H9 (cell line): ENCODE results near the gene SORCS2. TPM values are rescaled to one million over a fixed set of nuclear protein-coding genes. Genes with fewer than 3 reads are reported as not detected.

ENCODE experiments used
- DNase-seq: peaks from one replicate; pipeline ENCODE4 v3.0.0-alpha.2; 2017
- H2AFZ ChIP-seq: one replicate; pipeline ENCODE4 v1.6.1; 2013; ENCODE audit warnings: mild to moderate bottlenecking, low read length, control low read depth, moderate library complexity
- H2AK5ac ChIP-seq: 2 replicates; pipeline ENCODE4 v1.6.1; 2013; ENCODE audit warnings: low read length, control low read depth, mixed read lengths; ENCODE audit not compliant: insufficient read length
- H2BK120ac ChIP-seq: one replicate; pipeline ENCODE4 v1.6.1; 2013; ENCODE audit warnings: low read depth, mild to moderate bottlenecking, low read length, control low read depth, inconsistent platforms; ENCODE audit not compliant: poor library complexity, severe bottlenecking
- H2BK12ac ChIP-seq: 2 replicates; pipeline ENCODE4 v1.6.1; 2013; ENCODE audit warnings: low read length, control low read depth, mixed read lengths, low read depth; ENCODE audit not compliant: insufficient read length
- H2BK15ac ChIP-seq: 2 replicates; pipeline ENCODE4 v1.6.1; 2013; ENCODE audit warnings: low read depth, low read length, control low read depth
- H2BK20ac ChIP-seq: one replicate; pipeline ENCODE4 v1.6.1; 2013; ENCODE audit warnings: low read depth, mild to moderate bottlenecking, low read length, control low read depth, inconsistent platforms; ENCODE audit not compliant: poor library complexity, severe bottlenecking
- H2BK5ac ChIP-seq: 2 replicates; pipeline ENCODE4 v1.6.1; 2013; ENCODE audit warnings: low read length, control low read depth, mixed read lengths; ENCODE audit not compliant: insufficient read length
- H3K14ac ChIP-seq: 2 replicates; pipeline ENCODE4 v1.6.1; 2013; ENCODE audit warnings: low read length, control low read depth; ENCODE audit not compliant: insufficient read depth
- H3K18ac ChIP-seq: 2 replicates; pipeline ENCODE4 v1.6.1; 2013; ENCODE audit warnings: low read depth, mild to moderate bottlenecking, mixed read lengths, low read length, control low read depth; ENCODE audit not compliant: insufficient read length
- H3K23ac ChIP-seq: 2 replicates; pipeline ENCODE4 v1.6.1; 2013; ENCODE audit warnings: low read length, control low read depth, mixed read lengths, low read depth; ENCODE audit not compliant: insufficient read length
- H3K23me2 ChIP-seq: 2 replicates; pipeline ENCODE4 v1.6.1; 2013; ENCODE audit warnings: low read depth, mild to moderate bottlenecking, mixed read lengths, low read length, control low read depth; ENCODE audit not compliant: insufficient read length, poor library complexity, severe bottlenecking
- H3K27ac ChIP-seq: 2 replicates; pipeline ENCODE4 v1.5.1; 2013; ENCODE audit warnings: low read length, control low read depth, mixed read lengths, low read depth; ENCODE audit not compliant: insufficient read length
- H3K27me3 ChIP-seq: 2 replicates; pipeline ENCODE4 v1.6.1; 2013; ENCODE audit warnings: low read length, control low read depth, inconsistent platforms; ENCODE audit not compliant: insufficient read depth
- H3K4ac ChIP-seq: 2 replicates; pipeline ENCODE4 v1.6.1; 2013; ENCODE audit warnings: low read depth, mild to moderate bottlenecking, control low read depth, inconsistent platforms, low read length, moderate library complexity
- H3K4me1 ChIP-seq: 2 replicates; pipeline ENCODE4 v1.6.1; 2013; ENCODE audit warnings: low read length, control low read depth, inconsistent platforms; ENCODE audit not compliant: insufficient read depth
- H3K4me2 ChIP-seq: 2 replicates; pipeline ENCODE4 v1.6.1; 2013; ENCODE audit warnings: low read length, control low read depth, mixed read lengths; ENCODE audit not compliant: insufficient read length, insufficient read depth
- H3K56ac ChIP-seq: 2 replicates; pipeline ENCODE4 v1.6.1; 2013; ENCODE audit warnings: low read depth, mild to moderate bottlenecking, mixed read lengths, low read length, control low read depth; ENCODE audit not compliant: insufficient read length
- H3K79me1 ChIP-seq: 2 replicates; pipeline ENCODE4 v1.6.1; 2013; ENCODE audit warnings: low read depth, mild to moderate bottlenecking, moderate library complexity, low read length, control low read depth, inconsistent platforms; ENCODE audit not compliant: insufficient read depth, poor library complexity, severe bottlenecking
- H3K79me2 ChIP-seq: 2 replicates; pipeline ENCODE4 v1.6.1; 2013; ENCODE audit warnings: low read length, control low read depth, inconsistent platforms; ENCODE audit not compliant: insufficient read depth
- H3K9ac ChIP-seq: 2 replicates; pipeline ENCODE4 v1.6.1; 2013; ENCODE audit warnings: low read length, control low read depth, mixed read lengths; ENCODE audit not compliant: insufficient read length; ENCODE audit errors: extremely low read depth
- H3K9me3 ChIP-seq: one replicate; pipeline ENCODE4 v1.6.1; 2013; ENCODE audit warnings: low read depth, low read length, inconsistent platforms; ENCODE audit not compliant: control insufficient read depth
- H3T11ph ChIP-seq: one replicate; pipeline ENCODE4 v1.6.1; 2013; ENCODE audit warnings: mild to moderate bottlenecking, low read length, control low read depth, inconsistent platforms
- H4K20me1 ChIP-seq: one replicate; pipeline ENCODE4 v1.6.1; 2013; ENCODE audit not compliant: control insufficient read depth, insufficient read length, insufficient read depth
- H4K5ac ChIP-seq: 2 replicates; pipeline ENCODE4 v1.6.1; 2013; ENCODE audit warnings: low read depth, mild to moderate bottlenecking, mixed read lengths, low read length, control low read depth; ENCODE audit not compliant: insufficient read length
- H4K8ac ChIP-seq: replicated peaks from 2 replicates; pipeline ENCODE4 v1.6.1; 2013; ENCODE audit warnings: low read length, control low read depth, mixed read lengths, low read depth; ENCODE audit not compliant: insufficient read length
- H4K91ac ChIP-seq: 2 replicates; pipeline ENCODE4 v1.6.1; 2013; ENCODE audit warnings: low read depth, mild to moderate bottlenecking, moderate library complexity, mixed read lengths, low read length, control low read depth; ENCODE audit not compliant: insufficient read length
- H3K27ac Mint-ChIP-seq, 3 experiments: 2 replicates in 2 of 3; 3 replicates in 1 of 3; pipeline ENCODE4 v1.8.0; 2020 to 2021; ENCODE audit warnings: mixed read lengths in 3 of 3, mild to moderate bottlenecking in 1 of 3, moderate library complexity in 1 of 3
- H3K27me3 Mint-ChIP-seq: 2 replicates; pipeline ENCODE4 v1.8.0; 2021; ENCODE audit warnings: low read depth, mild to moderate bottlenecking, moderate library complexity, mixed read lengths
- H3K36me3 Mint-ChIP-seq, 3 experiments: 2 replicates in 2 of 3; 3 replicates in 1 of 3; pipeline ENCODE4 v1.8.0; 2020 to 2021; ENCODE audit warnings: low read depth in 3 of 3, mixed read lengths in 3 of 3; ENCODE audit not compliant: insufficient read depth in 1 of 3
- H3K4me1 Mint-ChIP-seq, 2 experiments: 2 replicates each; pipeline ENCODE4 v1.8.0; 2020; ENCODE audit warnings: mixed read lengths in 2 of 2
- H3K4me3 Mint-ChIP-seq, 2 experiments: 2 replicates in 1 of 2; 3 replicates in 1 of 2; pipeline ENCODE4 v1.8.0; 2020 to 2021; ENCODE audit warnings: mild to moderate bottlenecking in 2 of 2, mixed read lengths in 2 of 2, moderate library complexity in 1 of 2
- H3K9me3 Mint-ChIP-seq, 2 experiments: 2 replicates in 1 of 2; 3 replicates in 1 of 2; pipeline ENCODE4 v1.8.0; 2020; ENCODE audit warnings: mild to moderate bottlenecking in 2 of 2, mixed read lengths in 2 of 2, moderate library complexity in 1 of 2
- WGBS: extraction: QIAGEN DNeasy Blood & Tissue Kit; methylation state at CpG from one replicate; pipeline ENCODE4 v1.1.7; 2013; ENCODE audit warnings: missing lambda C conversion rate, low lambda C conversion rate, mixed read lengths; ENCODE audit not compliant: insufficient read length; ENCODE audit errors: extremely low coverage; 5-methylcytosine and 5-hydroxymethylcytosine counted together
- total RNA-seq: library from RNA; stranded (reverse); gene quantifications from 2 replicates; pipeline ENCODE4 v1.2.1, GENCODE V29; 2021
- TF ChIP-seq, protein P1 (sequence below): fragments of 200-600 bp; sonication (generic); conservative IDR thresholded peaks from 3 replicates; pipeline ENCODE4 v1.8.0; 2021; ENCODE audit warnings: antibody characterized with exemption, mild to moderate bottlenecking

The SORCS2 gene
- total RNA-seq, 1 experiment from 2014 or later, result 0.57 TPM

- H3K23me2 ChIP-seq, result no peaks in the 10 kb centered on the region
- no peaks in the 10 kb centered on the region for H3K4me1 ChIP-seq
- TF ChIP-seq, protein P1, sequence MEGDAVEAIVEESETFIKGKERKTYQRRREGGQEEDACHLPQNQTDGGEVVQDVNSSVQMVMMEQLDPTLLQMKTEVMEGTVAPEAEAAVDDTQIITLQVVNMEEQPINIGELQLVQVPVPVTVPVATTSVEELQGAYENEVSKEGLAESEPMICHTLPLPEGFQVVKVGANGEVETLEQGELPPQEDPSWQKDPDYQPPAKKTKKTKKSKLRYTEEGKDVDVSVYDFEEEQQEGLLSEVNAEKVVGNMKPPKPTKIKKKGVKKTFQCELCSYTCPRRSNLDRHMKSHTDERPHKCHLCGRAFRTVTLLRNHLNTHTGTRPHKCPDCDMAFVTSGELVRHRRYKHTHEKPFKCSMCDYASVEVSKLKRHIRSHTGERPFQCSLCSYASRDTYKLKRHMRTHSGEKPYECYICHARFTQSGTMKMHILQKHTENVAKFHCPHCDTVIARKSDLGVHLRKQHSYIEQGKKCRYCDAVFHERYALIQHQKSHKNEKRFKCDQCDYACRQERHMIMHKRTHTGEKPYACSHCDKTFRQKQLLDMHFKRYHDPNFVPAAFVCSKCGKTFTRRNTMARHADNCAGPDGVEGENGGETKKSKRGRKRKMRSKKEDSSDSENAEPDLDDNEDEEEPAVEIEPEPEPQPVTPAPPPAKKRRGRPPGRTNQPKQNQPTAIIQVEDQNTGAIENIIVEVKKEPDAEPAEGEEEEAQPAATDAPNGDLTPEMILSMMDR, result no peak
- H3K4me2 ChIP-seq, result no peak overlapping the region
- no peak overlapping the region for H3K23ac ChIP-seq
- no peak overlapping the region for H2BK15ac ChIP-seq
- no peak overlapping the region for H2BK120ac ChIP-seq
- H4K91ac ChIP-seq, result no peak overlapping the region
- H3K9me3 Mint-ChIP-seq, result no peaks in the 10 kb centered on the region; a peak in 1 of 5 replicates
- no peaks in the 10 kb centered on the region; the same call in none of the 2 replicates for H3K27me3 Mint-ChIP-seq
- H2AFZ ChIP-seq, result no peak overlapping the region
- no peaks in the 10 kb centered on the region for H3K79me2 ChIP-seq
- H3K9ac ChIP-seq, result no peak overlapping the region
- H3T11ph ChIP-seq, result no peak overlapping the region
- no peak overlapping the region for H2BK5ac ChIP-seq
- no peaks in the 10 kb centered on the region for H3K4me1 Mint-ChIP-seq
- no peak overlapping the region for H2BK12ac ChIP-seq
- no peak overlapping the region for H3K27ac ChIP-seq
- no peak overlapping the region for H4K8ac ChIP-seq
- no peak overlapping the region for H2AK5ac ChIP-seq
- no CpG with 5 or more reads among the region's 5 CpGs for whole genome bisulfite sequencing
- no peaks in the 10 kb centered on the region for H3K9me3 ChIP-seq
- no peaks in the 10 kb centered on the region for H3K36me3 Mint-ChIP-seq
- H4K20me1 ChIP-seq, result no peaks in the 10 kb centered on the region
- H3K27me3 ChIP-seq, result no peaks in the 10 kb centered on the region
- H3K56ac ChIP-seq, result no peak overlapping the region
- DNase-seq, result no peak
- H3K18ac ChIP-seq, result no peak overlapping the region
- no peak overlapping the region for H4K5ac ChIP-seq
- no peaks in the 10 kb centered on the region for H3K79me1 ChIP-seq
- H3K14ac ChIP-seq, result no peak overlapping the region
- no peak overlapping the region for H3K4ac ChIP-seq
- no peak overlapping the region for H3K4me3 Mint-ChIP-seq
- H3K27ac Mint-ChIP-seq, result no peak overlapping the region; a peak in 1 of 7 replicates
- H2BK20ac ChIP-seq, result no peak overlapping the region
These were observed 371.9 kb downstream of the SORCS2 start for GRCh38 chr4:7564242-7564641.
